Measurements from ENCODE around the gene HPS4.

The HPS4 gene

GRCh38 chr22:26464312-26464711, 19.3 kb downstream of the HPS4 start:
- no peak for DNase-seq (ENCODE audit: low spot score)

DNA sequence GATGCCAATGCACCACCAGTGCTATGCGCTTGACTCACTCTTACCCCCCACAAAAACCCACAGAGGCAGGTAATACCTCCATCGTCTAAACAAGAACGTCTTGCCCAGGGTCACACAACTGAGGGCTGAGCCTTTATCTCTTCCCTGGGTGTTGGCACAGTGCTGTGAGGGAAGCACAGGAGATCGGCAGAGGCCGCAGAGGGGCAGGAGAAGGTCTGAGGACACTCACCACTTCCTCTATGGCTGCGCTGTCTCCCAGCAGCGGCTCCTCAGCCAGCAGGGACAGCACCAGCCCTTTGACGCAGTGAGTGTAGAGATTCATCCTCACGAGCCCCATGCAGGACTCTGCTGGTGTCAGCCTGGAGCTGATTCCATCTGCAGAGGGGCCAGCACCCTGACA, 19.9 kb downstream of the HPS4 start:
- DNase-seq (ENCODE audit: low spot score), result no peak

DNA sequence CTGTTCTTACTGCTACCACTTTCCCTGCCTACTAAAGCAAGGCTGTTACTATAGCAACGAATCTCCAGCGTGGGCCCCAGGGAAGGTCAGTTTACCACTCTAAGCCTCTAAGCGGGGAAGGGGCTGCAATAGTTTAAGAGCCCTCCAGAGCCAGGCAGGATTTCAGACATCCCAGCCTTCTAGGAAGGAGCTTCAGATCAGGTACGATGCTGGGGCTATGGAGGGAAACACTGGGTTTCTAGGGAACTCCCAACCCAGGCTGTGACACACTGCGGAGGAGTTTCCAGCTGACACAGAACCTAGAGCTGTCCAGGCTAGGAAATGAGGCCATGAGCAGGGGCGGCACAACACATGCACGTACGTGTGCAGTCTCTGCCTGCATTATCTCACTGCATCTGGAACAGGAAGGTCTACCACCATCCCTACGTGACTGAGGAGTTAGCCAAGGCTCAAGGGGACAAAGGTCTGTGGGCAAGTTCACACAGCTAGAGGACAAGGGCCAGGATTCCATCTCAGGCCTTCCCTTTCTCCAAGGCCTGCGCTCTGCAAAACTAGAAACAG, 20.4 kb downstream of the HPS4 start:
- no peak for DNase-seq (ENCODE audit: low spot score)

- no peak for DNase-seq (ENCODE audit: low spot score)
These were observed 20.9 kb downstream of the HPS4 start for GRCh38 chr22:26462641-26463040.

DNA sequence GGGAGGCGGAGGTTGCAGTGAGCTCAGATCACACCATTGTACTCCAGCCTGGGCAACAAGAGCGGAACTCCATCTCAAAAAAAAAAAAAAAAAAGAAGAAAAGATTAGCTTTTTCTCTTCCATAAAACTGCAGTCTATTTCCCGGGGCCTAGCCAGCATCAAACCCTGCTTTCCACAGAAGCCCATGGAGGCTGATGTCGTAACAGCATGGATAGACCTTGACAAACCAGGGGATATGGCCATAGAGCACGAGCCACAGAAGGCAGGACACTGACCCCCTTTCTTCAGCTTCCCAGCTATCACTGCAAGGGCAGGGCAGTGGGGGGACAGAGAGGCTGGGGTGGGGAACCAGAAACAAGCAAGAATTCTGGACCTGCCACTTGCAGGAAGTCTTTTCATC, 21.5 kb downstream of the HPS4 start:
- no peak for DNase-seq (ENCODE audit: low spot score)

- peak; percentile 79 for DNase-seq (ENCODE audit: low spot score)
These were observed 22.3 kb downstream of the HPS4 start for GRCh38 chr22:26461188-26461810.

DNA sequence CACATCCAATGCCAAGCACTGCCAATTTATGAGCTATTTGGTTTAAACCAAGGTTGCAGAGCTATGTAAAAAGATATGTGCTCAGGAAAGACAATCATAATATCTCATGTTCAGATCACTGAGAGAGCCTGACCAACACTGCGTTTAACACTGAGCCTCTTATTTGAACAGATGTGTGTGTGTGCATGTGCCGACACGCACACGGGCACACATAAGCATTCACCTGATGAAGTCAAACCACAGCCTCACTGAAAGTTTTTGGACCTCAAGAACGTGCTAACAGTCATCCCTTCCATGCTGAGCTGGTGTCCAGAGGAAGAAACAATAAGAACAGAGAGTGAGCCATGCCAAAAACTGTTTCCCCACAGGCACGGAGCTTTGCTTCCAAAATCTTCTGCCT, 23.4 kb downstream of the HPS4 start:
- no peak for DNase-seq (ENCODE audit: low spot score)

DNA sequence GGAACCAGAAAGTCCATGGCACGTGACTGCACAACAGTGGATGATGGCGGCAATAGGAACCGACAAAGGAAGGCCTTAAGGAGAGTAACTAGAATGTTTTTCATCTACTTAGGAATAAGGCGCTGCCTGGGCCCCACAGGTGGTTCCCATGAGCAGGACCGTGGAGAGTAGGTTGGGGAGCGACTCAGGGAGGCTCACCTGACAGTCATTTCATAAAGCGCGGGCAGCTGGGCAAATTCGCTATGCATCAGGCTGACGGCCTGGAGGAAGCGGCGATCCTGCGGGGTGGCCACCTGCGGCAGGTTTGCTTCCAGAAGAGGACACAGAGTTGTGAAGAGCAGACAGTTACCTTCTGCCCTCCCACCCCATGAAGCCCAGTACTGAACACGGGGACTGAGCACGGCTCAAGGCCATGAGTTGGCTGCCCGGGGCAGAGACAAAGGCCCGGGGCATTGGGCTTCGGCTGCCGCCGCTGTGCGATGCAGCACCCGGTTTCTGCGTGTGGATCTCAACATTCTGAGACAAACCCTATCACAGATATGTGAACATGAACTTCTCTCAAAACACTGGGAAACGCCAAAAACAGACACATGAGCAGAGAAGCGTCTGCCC, 25.8 kb downstream of the HPS4 start:
- no peak for DNase-seq (ENCODE audit: low spot score)

DNA sequence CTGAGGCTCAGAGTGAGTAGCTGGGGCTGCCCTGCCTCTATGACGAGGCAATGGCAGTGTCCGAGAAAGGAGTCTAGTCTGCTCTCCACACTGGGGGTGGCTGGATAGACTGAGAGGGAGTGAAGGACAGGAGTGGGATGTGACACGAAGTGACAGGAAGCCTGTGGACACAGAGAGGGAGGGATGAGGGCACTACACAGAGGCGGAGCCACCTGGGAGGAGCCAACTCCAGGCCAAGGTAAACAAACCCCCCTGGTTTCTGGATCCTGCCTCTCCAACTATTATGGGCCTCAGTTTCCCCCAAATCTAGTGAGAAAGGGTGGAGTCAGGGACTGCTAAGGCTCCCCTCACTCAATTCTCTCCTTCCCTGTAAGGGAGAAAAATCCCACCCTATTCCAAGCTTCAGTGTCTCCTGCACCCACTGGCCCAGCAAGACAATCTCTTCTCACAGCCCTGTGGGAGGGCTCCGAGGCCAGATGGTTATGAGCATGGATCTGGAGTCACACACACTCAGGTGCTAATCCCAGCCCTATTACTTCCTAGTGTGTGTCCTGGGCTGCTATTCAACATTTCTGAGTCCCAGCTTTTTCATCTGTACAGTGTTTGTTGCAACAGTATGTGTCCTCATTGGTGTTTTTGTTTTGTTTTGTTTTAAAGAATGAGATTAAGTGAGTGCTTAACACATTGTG, 29.6 kb downstream of the HPS4 start:
- no peak for DNase-seq (ENCODE audit: low spot score)

DNA sequence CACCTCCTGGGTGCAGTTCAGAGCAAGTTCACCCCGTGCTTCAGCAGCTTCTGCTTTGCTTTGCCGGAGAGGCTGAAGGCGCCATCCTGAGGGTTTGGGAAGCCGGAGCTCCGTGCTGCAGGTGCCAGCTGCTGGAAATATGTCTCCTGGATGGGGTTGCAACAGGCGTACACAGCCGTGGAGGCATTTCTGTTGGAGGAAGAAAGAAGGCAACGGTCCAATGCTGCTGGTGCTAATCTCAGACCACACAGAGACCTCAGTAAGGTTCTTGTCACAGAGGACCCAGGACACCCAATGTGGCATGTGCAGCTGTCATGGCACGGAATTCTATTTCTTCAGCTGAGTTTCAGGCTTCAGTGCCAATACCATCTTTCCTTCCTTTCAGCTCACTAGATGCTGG, 30.4 kb downstream of the HPS4 start:
- DNase-seq (ENCODE audit: low spot score), result no peak

GRCh38 chr22:26452236-26453016, 31.2 kb downstream of the HPS4 start:
- DNase-seq (ENCODE audit: low spot score), result no peak

DNA sequence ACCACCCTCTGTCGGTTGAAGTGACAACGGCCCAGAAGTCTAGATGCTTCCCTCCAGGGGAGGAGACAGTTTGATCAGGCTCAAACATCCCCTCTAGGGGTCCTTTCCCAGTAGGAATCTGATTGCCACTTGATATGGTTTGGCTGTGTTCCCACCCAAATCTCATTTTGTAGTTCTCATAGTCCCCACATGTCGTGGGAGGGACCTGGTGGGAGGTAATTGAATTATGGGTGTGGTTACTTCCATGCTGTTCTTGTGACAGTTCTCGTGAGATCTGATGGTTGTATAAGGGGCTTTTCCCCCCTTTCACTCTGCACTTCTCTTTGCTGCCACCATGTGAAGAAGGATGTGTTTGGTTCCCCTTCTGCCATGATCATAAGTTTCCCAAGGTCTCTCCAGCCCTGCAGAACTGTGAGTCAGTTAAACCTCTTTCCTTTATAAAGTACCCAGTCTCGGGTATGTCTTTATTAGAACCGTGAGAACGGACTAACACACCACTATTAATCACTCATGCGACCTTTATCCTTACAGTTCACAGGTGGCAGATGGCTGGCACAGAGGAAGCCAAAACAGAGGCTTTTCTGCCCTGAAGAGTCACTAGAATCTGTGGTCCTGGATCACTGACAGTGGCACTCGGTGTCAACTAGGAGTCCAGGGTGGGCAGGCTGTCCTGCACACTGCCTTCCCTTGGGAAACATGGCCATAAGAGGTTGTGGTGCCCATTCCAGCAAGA, 33.0 kb downstream of the HPS4 start:
- no peak for DNase-seq (ENCODE audit: low spot score)

GRCh38 chr22:26448941-26449340, 34.6 kb downstream of the HPS4 start:
- no peak for DNase-seq (ENCODE audit: low spot score)

- DNase-seq (ENCODE audit: low spot score), result no peak
These were observed 35.2 kb downstream of the HPS4 start for GRCh38 chr22:26448334-26448733.

DNA sequence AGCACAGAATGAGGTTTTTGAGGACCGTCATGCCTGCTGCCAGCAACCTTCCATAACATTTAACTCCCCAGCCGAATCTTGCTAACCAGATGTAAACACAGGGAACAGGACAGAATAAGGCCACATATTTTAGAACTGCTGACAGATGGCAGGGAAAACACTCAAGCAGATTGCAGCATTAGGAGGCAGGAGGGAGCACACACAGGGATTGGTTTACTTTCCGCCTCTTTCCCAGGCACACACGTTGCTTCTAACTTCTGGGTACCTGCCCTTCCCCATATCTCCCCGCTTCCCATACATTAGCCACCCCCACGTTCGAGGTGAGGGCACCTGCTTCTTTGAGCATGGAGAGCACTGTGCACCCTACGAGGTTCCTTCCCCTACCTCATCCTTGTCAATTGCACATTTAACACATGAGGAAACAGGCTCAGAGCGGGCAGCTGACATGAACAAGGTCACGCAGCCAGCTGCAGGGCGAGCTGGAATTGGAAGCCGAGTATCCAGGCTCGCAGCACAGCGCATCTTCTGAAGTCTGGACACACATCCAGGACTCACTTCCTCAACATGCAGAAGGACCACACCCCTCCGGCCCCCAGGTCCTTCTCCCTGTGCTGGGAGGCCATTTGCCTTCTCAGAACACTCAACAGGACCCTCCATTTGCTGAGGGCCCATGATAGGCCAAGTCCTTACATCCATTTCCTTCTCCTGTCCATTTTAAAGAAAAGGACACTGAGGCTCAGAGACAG, 35.8 kb downstream of the HPS4 start:
- DNase-seq (ENCODE audit: low spot score), result no peak

- no peak for DNase-seq (ENCODE audit: low spot score)
These were observed 36.6 kb downstream of the HPS4 start for GRCh38 chr22:26446808-26447515.

DNA sequence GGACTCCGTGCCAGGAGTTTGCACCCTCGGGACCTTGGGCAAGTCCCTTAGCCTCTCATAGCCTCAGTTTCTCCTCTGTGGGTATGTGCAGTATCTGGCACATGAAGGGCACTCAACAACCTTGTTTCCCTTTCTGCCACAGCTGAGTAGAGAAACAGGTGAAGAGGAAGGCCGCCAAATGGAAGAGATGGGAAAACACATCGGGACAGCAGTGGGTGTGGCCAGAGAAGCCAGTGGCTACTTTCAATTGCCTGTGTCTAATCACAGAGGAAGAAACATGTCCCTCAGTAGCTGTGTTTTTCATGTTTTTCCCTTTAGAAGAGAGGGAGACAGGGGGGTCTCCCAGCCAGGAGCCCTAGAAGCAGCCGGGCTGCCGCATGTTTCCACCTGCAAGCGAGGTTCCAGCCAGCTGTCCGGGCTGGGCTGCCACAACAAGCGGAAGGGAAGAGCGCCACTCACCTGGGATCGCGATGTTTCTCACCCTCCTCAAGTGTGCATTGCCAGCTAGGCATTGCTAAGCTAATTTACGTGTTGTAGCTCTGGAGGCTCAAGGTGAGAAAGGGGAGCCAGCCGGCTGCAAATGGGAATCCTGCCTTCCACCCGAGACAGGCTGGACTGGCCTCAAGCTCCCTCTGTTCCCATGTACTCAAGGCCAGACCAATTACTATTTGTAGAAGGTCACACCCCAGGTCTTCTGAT, 37.9 kb downstream of the HPS4 start:
- DNase-seq (ENCODE audit: low spot score), result no peak

DNA sequence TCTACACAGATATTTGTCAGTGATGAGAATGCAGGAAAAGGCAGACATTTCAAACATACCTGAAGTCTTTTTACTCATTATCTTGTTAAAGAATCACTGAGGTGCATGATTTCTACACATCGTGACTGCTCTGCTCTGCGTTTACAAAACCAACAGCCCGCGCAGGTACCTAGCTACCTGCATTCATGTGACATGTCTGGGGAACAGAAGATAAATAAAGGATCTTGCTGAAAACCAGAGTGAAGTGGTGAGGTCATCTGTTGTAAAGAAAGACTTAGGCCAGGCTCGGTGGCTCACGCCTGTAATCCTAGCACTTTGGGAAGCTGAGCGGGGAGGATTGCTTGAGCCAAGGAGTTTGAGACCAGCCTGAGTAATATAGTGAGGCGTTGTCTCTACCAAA, 38.8 kb downstream of the HPS4 start:
- no peak for DNase-seq (ENCODE audit: low spot score)

- DNase-seq (ENCODE audit: low spot score), result no peak
These were observed 39.5 kb downstream of the HPS4 start for GRCh38 chr22:26443901-26444690.
